ENCODE data around the gene WDFY1. TPM values are rescaled to one million over a fixed set of nuclear protein-coding genes. Genes with fewer than 3 reads are reported as not detected.

Gene WDFY1
- total and polyA plus RNA-seq, 2 donors (not counting 1 experiment from before 2014, with no cell fraction given) = 28.8 to 76.0 TPM

- 80% methylated on average over 2 of the region's 3 CpGs for WGBS (ENCODE audit: insufficient coverage)
- Mint-ChIP-seq H3K27me3 (no peaks in the 10 kb centered on the region), H3K4me1 (peaks cover 57% of the 10 kb centered on the region), H3K9me3 (ENCODE audit: insufficient read depth) (no peaks in the 10 kb centered on the region), H3K4me3 (no peak overlapping the region), H3K27ac (peak overlapping the region; percentile 73)
- peaks cover 36 to 46% of the 10 kb centered on the region in 2 donors for H3K4me1 ChIP-seq (ENCODE audit: control insufficient read depth in 2 of 2, insufficient read depth in 2 of 2, low read length in 2 of 2)
- H3K4me3 ChIP-seq (ENCODE audit: control extremely low read depth in 1 of 5, extremely low read depth in 1 of 5, insufficient read depth in 1 of 5, low read depth in 2 of 5, low read length in 4 of 5) = no peak overlapping the region
- no peak for DNase-seq
- CTCF ChIA-PET = interaction anchor here (0.7 to 1.7 kb wide), 5 partner anchors 21 to 1021 kb away, joined by 3 to 11 read pairs (median 3); no protein-coding TSS in a partner anchor
- intact Hi-C loops (cut with micrococcal nuclease) = loop anchor here (10.0 kb wide), 1 partner anchor 995 kb away; no protein-coding TSS in a partner anchor
- no peaks in the 10 kb centered on the region for H3K9me3 ChIP-seq (ENCODE audit: control extremely low read depth in 1 of 3, control insufficient read depth in 2 of 3, insufficient read depth in 1 of 3, low read length in 2 of 3)
- H3K79me2 ChIP-seq (ENCODE audit: control insufficient read depth, insufficient read depth, low read length) = peaks cover 70% of the 10 kb centered on the region
- no peak for TF ChIP-seq CTCF (IDR thresholded peaks at IDR 0.05)
- TF ChIP-seq EZH2 (IDR thresholded peaks at IDR 0.05; ENCODE audit: borderline replicate concordance, insufficient read depth, low read depth, low read length, poor library complexity, severe bottlenecking) = no peak
- ATAC-seq (ENCODE audit: low read depth) = no peak
- peak overlapping the region; percentile 12 for H2AFZ ChIP-seq (ENCODE audit: insufficient read depth, low read depth, low read length, poor library complexity, severe bottlenecking)
- POLR2A ChIA-PET = interaction anchor here (0.7 kb wide), 1 partner anchor 9 kb away, joined by 5 read pairs; no protein-coding TSS in a partner anchor
- H3K4me2 ChIP-seq (replicated peaks; ENCODE audit: low read depth, low read length, poor library complexity, severe bottlenecking) = no peak overlapping the region
- H3K9ac ChIP-seq (ENCODE audit: low read length) = no peak overlapping the region
- H4K20me1 ChIP-seq (ENCODE audit: control insufficient read depth, insufficient read depth, low read length, poor library complexity, severe bottlenecking) = no peaks in the 10 kb centered on the region
- H3K36me3 ChIP-seq (replicated peaks in 1 of 2; ENCODE audit: control extremely low read depth in 1 of 2, control insufficient read depth in 1 of 2, extremely low read depth in 1 of 2, insufficient read depth in 2 of 2, low read length in 1 of 2) = no peaks in the 10 kb centered on the region
- no peaks in the 10 kb centered on the region for H3K27me3 ChIP-seq (replicated peaks in 1 of 4; ENCODE audit: control extremely low read depth in 1 of 4, control insufficient read depth in 3 of 4, insufficient read depth in 4 of 4, low read length in 3 of 4)
- H3K27ac ChIP-seq (ENCODE audit: low read length in 2 of 2) = no peak overlapping the region
Observed at GRCh38 chr2:223949241-223949840, 4.2 kb upstream of the WDFY1 start.

- Histone ChIP-seq H3K9me3 (ENCODE audit: control extremely low read depth in 1 of 3, control insufficient read depth in 2 of 3, insufficient read depth in 1 of 3, low read length in 2 of 3) (no peaks in the 10 kb centered on the region), H3K27ac (ENCODE audit: low read length in 2 of 2) (no peak overlapping the region), H3K4me2 (replicated peaks; ENCODE audit: low read depth, low read length, poor library complexity, severe bottlenecking) (no peak overlapping the region), H2AFZ (ENCODE audit: insufficient read depth, low read depth, low read length, poor library complexity, severe bottlenecking) (no peak overlapping the region), H3K27me3 (replicated peaks in 1 of 4; ENCODE audit: control extremely low read depth in 1 of 4, control insufficient read depth in 3 of 4, insufficient read depth in 4 of 4, low read length in 3 of 4) (no peaks in the 10 kb centered on the region), H3K79me2 (ENCODE audit: control insufficient read depth, insufficient read depth, low read length) (peaks cover 85% of the 10 kb centered on the region), H3K36me3 (replicated peaks in 1 of 2; ENCODE audit: control extremely low read depth in 1 of 2, control insufficient read depth in 1 of 2, extremely low read depth in 1 of 2, insufficient read depth in 2 of 2, low read length in 1 of 2) (no peaks in the 10 kb centered on the region), H3K4me3 (ENCODE audit: control extremely low read depth in 1 of 5, extremely low read depth in 1 of 5, insufficient read depth in 1 of 5, low read depth in 2 of 5, low read length in 4 of 5) (no peak overlapping the region), H4K20me1 (ENCODE audit: control insufficient read depth, insufficient read depth, low read length, poor library complexity, severe bottlenecking) (no peaks in the 10 kb centered on the region), H3K4me1 (ENCODE audit: control insufficient read depth in 2 of 2, insufficient read depth in 2 of 2, low read length in 2 of 2) (peaks cover 44 to 60% of the 10 kb centered on the region in 2 donors), H3K9ac (ENCODE audit: low read length) (no peak overlapping the region)
- peak overlapping the region; percentile 33 for H3K27ac Mint-ChIP-seq
- ChIA-PET POLR2A (no interaction called here), CTCF (interaction anchor here (1.2 kb wide), 1 partner anchor 52 kb away, joined by 3 read pairs; no protein-coding TSS in a partner anchor)
- peaks cover 60% of the 10 kb centered on the region for H3K4me1 Mint-ChIP-seq
- WGBS (ENCODE audit: insufficient coverage) = 94% methylated on average over 2 of the region's 5 CpGs
- intact Hi-C loops (cut with micrococcal nuclease) = loop anchor here (10.0 kb wide), 1 partner anchor 997 kb away; no protein-coding TSS in a partner anchor
- no peak for ATAC-seq (ENCODE audit: low read depth)
- no peak for DNase-seq
- H3K4me3 Mint-ChIP-seq = no peak overlapping the region
- no peaks in the 10 kb centered on the region for H3K9me3 Mint-ChIP-seq (ENCODE audit: insufficient read depth)
- TF ChIP-seq CTCF (IDR thresholded peaks at IDR 0.05) (no peak), EZH2 (IDR thresholded peaks at IDR 0.05; ENCODE audit: borderline replicate concordance, insufficient read depth, low read depth, low read length, poor library complexity, severe bottlenecking) (no peak)
- no peaks in the 10 kb centered on the region for H3K27me3 Mint-ChIP-seq
Observed at GRCh38 chr2:223947711-223948205, 2.6 kb upstream of the WDFY1 start.

Data from B cell (primary cell).